HFFc6 (cell line): ENCODE measurements around the gene ARL14. TPM values are rescaled to one million over a fixed set of nuclear protein-coding genes. Genes with fewer than 3 reads are reported as not detected.

Source experiments
- DNase-seq: peaks from one replicate; pipeline ENCODE4 v3.0.0-alpha.2; 2018
- H3K27ac Mint-ChIP-seq: 2 replicates; pipeline ENCODE4 v1.8.0; 2020; ENCODE audit warnings: mild to moderate bottlenecking, mixed read lengths
- H3K27me3 Mint-ChIP-seq: 2 replicates; pipeline ENCODE4 v1.8.0; 2021; ENCODE audit warnings: mild to moderate bottlenecking, moderate library complexity, mixed read lengths; ENCODE audit not compliant: insufficient read depth
- H3K36me3 Mint-ChIP-seq: 2 replicates; pipeline ENCODE4 v1.8.0; 2021; ENCODE audit warnings: low read depth, mixed read lengths
- H3K4me1 Mint-ChIP-seq: 2 replicates; pipeline ENCODE4 v1.8.0; 2020; ENCODE audit warnings: low read depth, mixed read lengths
- H3K4me3 Mint-ChIP-seq: 2 replicates; pipeline ENCODE4 v1.8.0; 2020; ENCODE audit warnings: mild to moderate bottlenecking, moderate library complexity, mixed read lengths
- H3K9me3 Mint-ChIP-seq: 2 replicates; pipeline ENCODE4 v1.8.0; 2020; ENCODE audit warnings: mild to moderate bottlenecking, mixed read lengths
- total RNA-seq, 6 experiments: library from RNA; stranded (reverse); fragmentation: NEBNext Ultra II Directional; extraction: Animal tissue kit (Norgen Biotek cat#: 25700); gene quantifications; 2 replicates in 1 of 6; 3 replicates in 5 of 6; pipeline ENCODE4 v1.2.3, GENCODE V29; 2021
- TF ChIP-seq, protein P1 (sequence below): fragments of 200-600 bp; sonication (generic); IDR thresholded peaks from 2 replicates; pipeline ENCODE4 v1.5.0; 2021; ENCODE audit warnings: antibody characterized with exemption, mild to moderate bottlenecking

The ARL14 gene
- total RNA-seq, 6 experiments from 2014 or later: 0.14 to 0.22 (median 0.17) TPM; not detected in 3

DNA sequence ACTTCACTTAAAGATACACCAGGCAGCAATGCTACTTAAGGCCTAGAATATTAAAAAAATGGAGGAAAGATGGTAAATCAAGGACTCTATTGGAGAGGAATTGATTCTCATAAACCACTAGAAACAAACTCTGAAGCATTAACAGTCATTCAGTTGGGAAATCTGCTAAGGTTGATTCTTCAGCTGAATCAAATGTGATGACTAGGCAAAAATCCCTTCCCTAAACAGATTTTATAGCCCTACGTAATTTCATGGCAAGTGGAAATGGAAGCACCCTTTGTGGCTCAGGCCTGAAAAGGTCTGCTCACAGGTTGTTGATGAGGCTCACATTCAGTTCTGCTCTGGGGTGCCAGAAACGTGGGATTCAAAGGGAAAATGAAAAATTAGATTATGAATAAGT is 38.8 kb upstream of the ARL14 start:
- Mint-ChIP-seq H3K27ac (no peak overlapping the region), H3K4me3 (no peak overlapping the region), H3K9me3 (no peaks in the 10 kb centered on the region), H3K4me1 (peaks cover 24% of the 10 kb centered on the region), H3K27me3 (peaks cover 9% of the 10 kb centered on the region), H3K36me3 (no peaks in the 10 kb centered on the region)
- no peak for DNase-seq
- TF ChIP-seq, protein P1, sequence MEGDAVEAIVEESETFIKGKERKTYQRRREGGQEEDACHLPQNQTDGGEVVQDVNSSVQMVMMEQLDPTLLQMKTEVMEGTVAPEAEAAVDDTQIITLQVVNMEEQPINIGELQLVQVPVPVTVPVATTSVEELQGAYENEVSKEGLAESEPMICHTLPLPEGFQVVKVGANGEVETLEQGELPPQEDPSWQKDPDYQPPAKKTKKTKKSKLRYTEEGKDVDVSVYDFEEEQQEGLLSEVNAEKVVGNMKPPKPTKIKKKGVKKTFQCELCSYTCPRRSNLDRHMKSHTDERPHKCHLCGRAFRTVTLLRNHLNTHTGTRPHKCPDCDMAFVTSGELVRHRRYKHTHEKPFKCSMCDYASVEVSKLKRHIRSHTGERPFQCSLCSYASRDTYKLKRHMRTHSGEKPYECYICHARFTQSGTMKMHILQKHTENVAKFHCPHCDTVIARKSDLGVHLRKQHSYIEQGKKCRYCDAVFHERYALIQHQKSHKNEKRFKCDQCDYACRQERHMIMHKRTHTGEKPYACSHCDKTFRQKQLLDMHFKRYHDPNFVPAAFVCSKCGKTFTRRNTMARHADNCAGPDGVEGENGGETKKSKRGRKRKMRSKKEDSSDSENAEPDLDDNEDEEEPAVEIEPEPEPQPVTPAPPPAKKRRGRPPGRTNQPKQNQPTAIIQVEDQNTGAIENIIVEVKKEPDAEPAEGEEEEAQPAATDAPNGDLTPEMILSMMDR: no peak

DNA sequence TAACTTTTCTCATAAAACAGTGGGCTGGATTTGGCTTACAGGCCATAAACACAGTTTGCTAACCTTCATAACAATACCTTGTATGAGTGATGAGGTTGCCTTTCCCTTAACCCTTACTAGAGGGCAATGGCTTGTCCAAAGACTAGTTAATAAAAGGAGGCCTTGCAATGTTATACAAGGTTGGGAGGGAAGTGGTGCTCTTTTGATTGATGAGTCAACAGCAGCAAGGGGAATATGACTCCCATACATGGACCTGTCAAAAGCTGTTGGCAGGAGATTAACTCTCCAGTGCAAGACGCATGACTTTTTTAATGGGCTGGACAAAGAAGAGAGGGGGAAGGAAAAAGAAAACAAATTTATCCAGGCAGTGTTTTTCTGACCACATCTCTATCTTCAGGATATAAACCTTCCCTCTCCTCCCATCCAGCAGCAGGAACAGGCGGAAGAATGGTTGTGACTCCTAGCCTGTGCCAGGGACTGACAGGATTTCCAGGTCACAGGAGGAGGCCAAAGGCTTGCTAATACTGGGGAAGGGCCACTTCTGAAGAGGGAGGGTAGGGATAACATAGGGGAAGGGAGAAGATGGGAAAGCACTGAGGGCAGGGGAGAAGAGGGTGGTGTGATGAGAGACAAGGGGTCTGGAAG is 35.2 kb upstream of the ARL14 start:
- H3K9me3 Mint-ChIP-seq: no peaks in the 10 kb centered on the region
- no peak for DNase-seq

DNA sequence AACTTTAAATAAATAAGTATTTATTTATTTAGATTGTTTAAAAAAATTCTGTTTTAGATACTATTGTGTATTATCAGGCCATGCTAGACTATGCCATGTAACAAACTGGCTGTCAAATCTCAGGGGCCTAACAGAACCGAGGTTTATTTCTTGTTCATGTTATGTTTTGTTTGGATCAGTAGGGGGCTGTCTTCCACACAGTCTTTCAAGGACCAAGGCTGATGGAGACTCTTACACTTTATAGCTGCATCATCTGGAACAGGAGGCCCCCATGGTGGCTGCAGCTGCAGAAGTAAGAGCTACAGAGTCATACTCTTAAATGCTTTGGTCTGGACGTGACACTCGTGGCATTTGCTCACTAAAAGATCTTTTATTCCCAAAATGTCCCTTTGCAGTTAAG is 33.0 kb upstream of the ARL14 start:
- Mint-ChIP-seq H3K4me3 (no peak overlapping the region), H3K4me1 (peaks cover 8% of the 10 kb centered on the region), H3K9me3 (no peaks in the 10 kb centered on the region), H3K36me3 (no peaks in the 10 kb centered on the region), H3K27ac (no peak overlapping the region), H3K27me3 (peaks cover 3% of the 10 kb centered on the region)
- TF ChIP-seq, protein P1: no peak; the same call in 1 of the 2 replicates
- DNase-seq: no peak

More for the DNA sequence above, 35.2 kb upstream of the ARL14 start:
- Mint-ChIP-seq H3K27ac (peak overlapping the region; percentile 11; the same call in 1 of the 2 replicates), H3K4me3 (no peak overlapping the region; the same call in 1 of the 2 replicates), H3K36me3 (no peaks in the 10 kb centered on the region), H3K4me1 (peaks cover 16% of the 10 kb centered on the region), H3K27me3 (peaks cover 3% of the 10 kb centered on the region; the same call in 1 of the 2 replicates)
- TF ChIP-seq, protein P1: no peak

DNA sequence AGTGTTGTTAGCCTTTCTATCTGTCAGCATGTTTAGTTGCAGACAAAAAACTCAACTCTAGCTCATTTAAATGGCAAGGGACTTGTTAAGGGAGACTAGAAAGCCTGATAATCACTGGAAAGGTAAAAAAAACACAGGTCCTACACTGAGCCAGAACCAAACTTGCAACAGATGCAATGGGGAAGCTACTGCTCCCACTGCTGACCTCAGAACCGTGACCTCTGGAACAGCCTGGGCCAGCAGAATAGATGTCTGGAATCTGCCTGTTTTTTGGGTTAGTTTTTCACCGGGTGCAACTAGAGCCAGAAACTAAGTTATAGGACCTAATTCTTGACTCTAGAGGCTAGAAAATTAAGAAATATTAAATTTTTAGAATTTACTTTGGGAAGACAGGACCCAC is 32.5 kb upstream of the ARL14 start:
- Mint-ChIP-seq H3K4me3 (no peak overlapping the region), H3K36me3 (no peaks in the 10 kb centered on the region), H3K9me3 (no peaks in the 10 kb centered on the region), H3K27ac (no peak overlapping the region), H3K27me3 (peaks cover 3% of the 10 kb centered on the region), H3K4me1 (peaks cover 8% of the 10 kb centered on the region)
- TF ChIP-seq, protein P1: no peak
- DNase-seq: no peak

DNA sequence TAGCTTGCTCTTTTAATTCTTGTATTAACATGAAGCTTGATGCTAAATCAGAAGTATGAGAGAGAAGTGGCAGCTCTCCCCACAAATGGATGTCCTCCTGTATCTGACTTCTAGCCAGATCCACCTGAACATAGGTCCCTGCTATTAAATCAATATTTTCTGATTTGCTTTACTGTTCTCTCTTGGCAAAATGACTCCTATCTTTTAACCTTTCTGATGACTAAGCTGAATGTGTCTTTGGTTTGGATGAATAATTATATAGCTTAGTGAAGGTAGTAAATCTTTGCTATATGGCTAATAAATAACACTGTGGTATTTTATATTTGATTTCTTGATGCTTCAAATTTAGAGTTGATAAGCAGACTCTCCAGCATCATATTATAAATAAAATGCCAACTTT is 28.3 kb upstream of the ARL14 start:
- Mint-ChIP-seq H3K4me1 (no peaks in the 10 kb centered on the region; the same call in 1 of the 2 replicates), H3K27me3 (peaks cover 6% of the 10 kb centered on the region; the same call in 1 of the 2 replicates), H3K27ac (no peak overlapping the region), H3K36me3 (no peaks in the 10 kb centered on the region), H3K4me3 (no peak overlapping the region), H3K9me3 (no peaks in the 10 kb centered on the region)
- DNase-seq: no peak
- TF ChIP-seq, protein P1: no peak
